SU-DHL-6 (cell line): Measurements from ENCODE around the gene IGSF3.

Experiments used
- CTCF ChIP-seq: fragments of 200-600 bp; sonication (generic); IDR thresholded peaks from one replicate; pipeline ENCODE4 v1.5.1; 2017; ENCODE audit warnings: antibody characterized with exemption, mild to moderate bottlenecking, low read length, moderate library complexity; ENCODE audit not compliant: insufficient read depth, poor library complexity, severe bottlenecking
- EZH2phosphoT487 ChIP-seq: fragments of 200-600 bp; sonication (generic), shearing (Covaris generic); conservative IDR thresholded peaks from 2 replicates; pipeline ENCODE4 v1.6.1; 2018; ENCODE audit warnings: mild to moderate bottlenecking, antibody characterized with exemption, low read length, moderate library complexity, mixed read lengths

DNA sequence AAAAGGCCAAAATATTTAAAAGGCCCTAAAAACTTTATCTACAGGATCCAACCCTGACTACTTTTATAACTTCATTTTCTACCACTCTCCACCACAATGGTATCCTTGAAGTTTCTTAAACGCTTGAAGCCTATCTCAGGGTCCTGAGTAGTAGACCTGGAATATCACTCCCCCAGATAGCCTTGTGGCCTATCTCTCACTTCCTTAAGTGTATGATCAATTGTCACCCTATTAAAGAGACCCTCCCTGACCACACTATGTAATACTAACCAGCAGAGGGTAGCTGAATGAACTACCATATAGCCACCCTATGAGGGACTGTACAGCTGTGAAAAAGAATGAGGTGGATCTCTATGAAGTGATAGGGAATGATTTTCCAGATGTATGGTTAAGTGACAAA lies 102.3 kb downstream of the IGSF3 start:
- TF ChIP-seq CTCF (no peak), EZH2phosphoT487 (no peak)
